Fibroblast of the aortic adventitia (primary cell): ENCODE results near the gene ATP6V1G2. TPM values are rescaled to one million over a fixed set of nuclear protein-coding genes. Genes with fewer than 3 reads are reported as not detected.
"Not testable (repeated sequence)": the region's sequence is repeated elsewhere in the genome, so short reads cannot be mapped to it uniquely, and the experiment has no call there.

Experiments used
- DNase-seq: peaks from one replicate; pipeline ENCODE4 v3.0.0-alpha.2; 2010; ENCODE audit warnings: low read depth
- H3K4me3 ChIP-seq: 2 replicates; pipeline ENCODE4 v1.5.1; 2011; ENCODE audit warnings: low read depth, mild to moderate bottlenecking, control low read depth, low read length, moderate library complexity
- CTCF ChIP-seq: IDR thresholded peaks from 2 replicates; pipeline ENCODE4 v1.5.1; 2011; ENCODE audit warnings: mild to moderate bottlenecking, low read length, control low read depth, inconsistent platforms; ENCODE audit not compliant: insufficient read depth
- small RNA-seq: library from RNA; depleted of rRNA; stranded (forward); fragments of <200 nt; gene quantifications from one replicate; pipeline ENCODE3, GENCODE V24; 2012
- total RNA-seq: library from RNA; depleted of rRNA; stranded (reverse); fragments of >200 nt; gene quantifications from 2 replicates; pipeline ENCODE4 v1.2.3, GENCODE V29; 2012; ENCODE audit warnings: low replicate concordance

Gene ATP6V1G2
- total RNA-seq, 1 donor: 3.8 TPM

GRCh38 chr6:31498748-31499147, 47.7 kb downstream of the ATP6V1G2 start:
- TF ChIP-seq CTCF: no peak

GRCh38 chr6:31497531-31498476, 48.6 kb downstream of the ATP6V1G2 start, which contains the start of gene MICB:
MICB (plus strand) TSS chr6:31498145; CDS start chr6:31498194, 49 bp downstream.
- peak; percentile 4 for TF ChIP-seq CTCF
- DNase-seq: peak; percentile 77
- peak within 1 kb of the TSS; percentile 75 for H3K4me3 ChIP-seq

More at GRCh38 chr6:31498748-31499147, 47.7 kb downstream of the ATP6V1G2 start:
- H3K4me3 ChIP-seq: peak overlapping the region; percentile 44
- DNase-seq: no peak

GRCh38 chr6:31496826-31497225, 49.6 kb downstream of the ATP6V1G2 start:
- peak overlapping the region; percentile 75 for H3K4me3 ChIP-seq
- not testable (repeated sequence) for DNase-seq

- no peak for TF ChIP-seq CTCF
- peak; percentile 57 for DNase-seq
- peak overlapping the region; percentile 73 for H3K4me3 ChIP-seq
Observed at GRCh38 chr6:31495580-31495979, 50.8 kb downstream of the ATP6V1G2 start.

Small RNAs within 50 kb of the gene (small RNA-seq; reads per million reads assigned to genes)
- gene AL663061.1 (not detected), gene RF00019 (not detected), gene SNORD117 (838 reads per million, percentile 99 among the genes with 10 or more reads in this experiment), gene SNORD84 (not detected)

Other genes with a start within 250 kb of the ATP6V1G2 start
- gene HLA-B, start 189.4 kb downstream of the ATP6V1G2 start, total RNA-seq: 52.0 and 84.2 TPM in 2 replicates
- 12.7 and 13.3 TPM in 2 replicates for gene MICA, start 143.0 kb downstream of the ATP6V1G2 start, total RNA-seq
- gene MICB, start 48.5 kb downstream of the ATP6V1G2 start, total RNA-seq: 3.4 and 16.6 TPM in 2 replicates
- gene MCCD1, start 17.6 kb downstream of the ATP6V1G2 start, total RNA-seq: not detected in 2 replicates
- 197 and 290 TPM in 2 replicates for gene DDX39B, start 4.6 kb downstream of the ATP6V1G2 start, total RNA-seq
- gene NFKBIL1, start 1.0 kb upstream of the ATP6V1G2 start, total RNA-seq: 20.0 and 48.7 TPM in 2 replicates
- not detected in 2 replicates for gene LTA, start 25.7 kb upstream of the ATP6V1G2 start, total RNA-seq
- gene TNF, start 29.0 kb upstream of the ATP6V1G2 start, total RNA-seq: not detected in 2 replicates
- gene LTB, start 35.8 kb upstream of the ATP6V1G2 start, total RNA-seq: not detected in 2 replicates
- gene LST1, start 39.7 kb upstream of the ATP6V1G2 start, total RNA-seq: not detected in 2 replicates
- gene NCR3, start 46.4 kb upstream of the ATP6V1G2 start, total RNA-seq: not detected in 2 replicates
- gene AIF1, start 68.6 kb upstream of the ATP6V1G2 start, total RNA-seq: not detected in 2 replicates
- 24.0 and 68.0 TPM in 2 replicates for gene PRRC2A, start 74.1 kb upstream of the ATP6V1G2 start, total RNA-seq
- 109 and 161 TPM in 2 replicates for gene BAG6, start 106.1 kb upstream of the ATP6V1G2 start, total RNA-seq
- 2.0 TPM in 1 of 2 replicates, not detected in the other for gene APOM, start 109.3 kb upstream of the ATP6V1G2 start, total RNA-seq
- 18.4 and 26.3 TPM in 2 replicates for gene C6orf47, start 114.2 kb upstream of the ATP6V1G2 start, total RNA-seq
- gene GPANK1, start 118.4 kb upstream of the ATP6V1G2 start, total RNA-seq: 19.9 and 69.8 TPM in 2 replicates
- 134 and 214 TPM in 2 replicates for gene CSNK2B, start 119.5 kb upstream of the ATP6V1G2 start, total RNA-seq
- 2.8 and 4.5 TPM in 2 replicates for gene LY6G5B, start 123.4 kb upstream of the ATP6V1G2 start, total RNA-seq
- 1.1 TPM in 1 of 2 replicates, not detected in the other for gene LY6G5C, start 134.5 kb upstream of the ATP6V1G2 start, total RNA-seq
- gene ABHD16A, start 156.7 kb upstream of the ATP6V1G2 start, total RNA-seq: 23.5 and 27.1 TPM in 2 replicates
- gene LY6G6F, start 160.3 kb upstream of the ATP6V1G2 start, total RNA-seq: not detected in 2 replicates
- not detected in 2 replicates for gene LY6G6D, start 168.7 kb upstream of the ATP6V1G2 start, total RNA-seq
- not detected in 2 replicates for gene LY6G6C, start 175.1 kb upstream of the ATP6V1G2 start, total RNA-seq
- gene MPIG6B, start 176.8 kb upstream of the ATP6V1G2 start, total RNA-seq: not detected in 2 replicates
- 70.5 and 223 TPM in 2 replicates for gene DDAH2, start 182.7 kb upstream of the ATP6V1G2 start, total RNA-seq
- 174 and 576 TPM in 2 replicates for gene CLIC1, start 189.9 kb upstream of the ATP6V1G2 start, total RNA-seq
- 3.1 and 23.0 TPM in 2 replicates for gene MSH5, start 193.4 kb upstream of the ATP6V1G2 start, total RNA-seq
- 0.90 and 6.2 TPM in 2 replicates for gene SAPCD1, start 216.0 kb upstream of the ATP6V1G2 start, total RNA-seq
- 0.36 and 0.90 TPM in 2 replicates for gene VWA7, start 230.7 kb upstream of the ATP6V1G2 start, total RNA-seq
- gene VARS1, start 249.1 kb upstream of the ATP6V1G2 start, total RNA-seq: 19.6 and 68.8 TPM in 2 replicates